ENCODE results near the gene TBX6. TPM values are rescaled to one million over a fixed set of nuclear protein-coding genes. Genes with fewer than 3 reads are reported as not detected.
"Not testable (repeated sequence)": the region's sequence is repeated elsewhere in the genome, so short reads cannot be mapped to it uniquely, and the experiment has no call there.

The TBX6 gene
- total RNA-seq, 4 donors from 2014 or later: 0.29 to 0.92 (median 0.67) TPM

GRCh38 chr16:30136971-30137605, 45.4 kb upstream of the TBX6 start:
- TF ChIP-seq, protein P1, sequence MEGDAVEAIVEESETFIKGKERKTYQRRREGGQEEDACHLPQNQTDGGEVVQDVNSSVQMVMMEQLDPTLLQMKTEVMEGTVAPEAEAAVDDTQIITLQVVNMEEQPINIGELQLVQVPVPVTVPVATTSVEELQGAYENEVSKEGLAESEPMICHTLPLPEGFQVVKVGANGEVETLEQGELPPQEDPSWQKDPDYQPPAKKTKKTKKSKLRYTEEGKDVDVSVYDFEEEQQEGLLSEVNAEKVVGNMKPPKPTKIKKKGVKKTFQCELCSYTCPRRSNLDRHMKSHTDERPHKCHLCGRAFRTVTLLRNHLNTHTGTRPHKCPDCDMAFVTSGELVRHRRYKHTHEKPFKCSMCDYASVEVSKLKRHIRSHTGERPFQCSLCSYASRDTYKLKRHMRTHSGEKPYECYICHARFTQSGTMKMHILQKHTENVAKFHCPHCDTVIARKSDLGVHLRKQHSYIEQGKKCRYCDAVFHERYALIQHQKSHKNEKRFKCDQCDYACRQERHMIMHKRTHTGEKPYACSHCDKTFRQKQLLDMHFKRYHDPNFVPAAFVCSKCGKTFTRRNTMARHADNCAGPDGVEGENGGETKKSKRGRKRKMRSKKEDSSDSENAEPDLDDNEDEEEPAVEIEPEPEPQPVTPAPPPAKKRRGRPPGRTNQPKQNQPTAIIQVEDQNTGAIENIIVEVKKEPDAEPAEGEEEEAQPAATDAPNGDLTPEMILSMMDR (IDR thresholded peaks at IDR 0.05 in 4 of 5, conservative IDR thresholded peaks at IDR 0.05 in 1 of 5): no peak
- TF ChIP-seq POLR2A (IDR thresholded peaks at IDR 0.05): no peak
- Histone ChIP-seq H3K27ac (no peak overlapping the region), H3K4me3 (no peak overlapping the region), H3K36me3 (no peaks in the 10 kb centered on the region), H3K27me3 (no peaks in the 10 kb centered on the region), H3K4me1 (no peaks in the 10 kb centered on the region), H3K9me3 (no peaks in the 10 kb centered on the region)
- ATAC-seq: no peak
- DNase-seq: no peak
- in situ Hi-C loops (cut with MboI; ENCODE audit: low sequenced_read_pairs in 4 of 4): no loop called here
- intact Hi-C loops (cut with DNase I; ENCODE audit: low total_unique reads): no loop called here

DNA sequence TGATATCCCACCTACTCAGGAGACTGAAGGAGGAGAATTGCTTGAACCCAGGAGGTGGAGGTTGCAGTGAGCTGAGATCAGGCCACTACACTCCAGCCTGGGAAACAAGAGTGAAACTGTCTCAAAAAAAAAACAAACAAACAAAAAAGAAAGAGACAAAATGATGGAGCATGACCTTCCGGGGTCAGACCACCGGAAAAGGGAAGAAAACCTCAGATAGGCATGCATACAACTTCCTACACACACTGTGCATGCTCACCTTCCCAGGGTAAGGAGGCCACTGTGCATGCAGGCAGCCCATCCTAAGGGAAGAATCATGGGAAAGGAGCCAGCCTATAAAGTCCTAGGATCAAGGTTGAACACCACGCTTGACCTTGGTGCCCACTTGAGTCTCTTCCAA, 40.9 kb upstream of the TBX6 start:
- DNase-seq (no peak), ATAC-seq (no peak)
- H3K4me1 ChIP-seq: no peaks in the 10 kb centered on the region
- in situ Hi-C loops (cut with MboI; ENCODE audit: low sequenced_read_pairs in 4 of 4) (no loop called here), intact Hi-C loops (cut with DNase I; ENCODE audit: low total_unique reads) (no loop called here)
- TF ChIP-seq, protein P1 (IDR thresholded peaks at IDR 0.05 in 4 of 5, conservative IDR thresholded peaks at IDR 0.05 in 1 of 5): no peak
- TF ChIP-seq POLR2A (IDR thresholded peaks at IDR 0.05): no peak
- no peaks in the 10 kb centered on the region for H3K36me3 ChIP-seq
- no peaks in the 10 kb centered on the region for H3K9me3 ChIP-seq
- no peak overlapping the region for H3K4me3 ChIP-seq
- H3K27me3 ChIP-seq: no peaks in the 10 kb centered on the region
- no peak overlapping the region for H3K27ac ChIP-seq

- TF ChIP-seq POLR2A (IDR thresholded peaks at IDR 0.05): no peak
- TF ChIP-seq, protein P1 (IDR thresholded peaks at IDR 0.05 in 4 of 5, conservative IDR thresholded peaks at IDR 0.05 in 1 of 5): no peak
- H3K27ac ChIP-seq: no peak overlapping the region
- ATAC-seq: no peak
- no peaks in the 10 kb centered on the region for H3K4me1 ChIP-seq
- H3K4me3 ChIP-seq: no peak overlapping the region
- H3K36me3 ChIP-seq: no peaks in the 10 kb centered on the region
- in situ Hi-C loops (cut with MboI; ENCODE audit: low sequenced_read_pairs in 4 of 4): no loop called here
- no peak for DNase-seq
- intact Hi-C loops (cut with DNase I; ENCODE audit: low total_unique reads): no loop called here
- no peaks in the 10 kb centered on the region for H3K27me3 ChIP-seq
- H3K9me3 ChIP-seq: no peaks in the 10 kb centered on the region
Measured at GRCh38 chr16:30131869-30132475, 40.2 kb upstream of the TBX6 start.

- H3K27me3 ChIP-seq: no peaks in the 10 kb centered on the region
- H3K4me1 ChIP-seq: peaks cover 0 to 7% of the 10 kb centered on the region in 2 donors
- ATAC-seq (no peak), DNase-seq (no peak)
- no peak for TF ChIP-seq POLR2A (IDR thresholded peaks at IDR 0.05)
- TF ChIP-seq, protein P1 (IDR thresholded peaks at IDR 0.05 in 4 of 5, conservative IDR thresholded peaks at IDR 0.05 in 1 of 5): no peak
- in situ Hi-C loops (cut with MboI; ENCODE audit: low sequenced_read_pairs in 4 of 4) (no loop called here), intact Hi-C loops (cut with DNase I; ENCODE audit: low total_unique reads) (no loop called here)
- no peaks in the 10 kb centered on the region for H3K9me3 ChIP-seq
- no peaks in the 10 kb centered on the region for H3K36me3 ChIP-seq
- H3K4me3 ChIP-seq: no peak overlapping the region
- H3K27ac ChIP-seq: no peak overlapping the region
Measured at GRCh38 chr16:30127993-30128392, 36.3 kb upstream of the TBX6 start.

GRCh38 chr16:30125690-30126089, 34.0 kb upstream of the TBX6 start:
- peaks cover 14 to 18% of the 10 kb centered on the region in 2 donors for H3K4me1 ChIP-seq
- H3K27me3 ChIP-seq; H3K36me3 ChIP-seq; H3K4me3 ChIP-seq; H3K9me3 ChIP-seq; DNase-seq; ATAC-seq; in situ Hi-C loops (cut with MboI; ENCODE audit: low sequenced_read_pairs in 4 of 4); H3K27ac ChIP-seq: not testable (repeated sequence)
- intact Hi-C loops (cut with DNase I; ENCODE audit: low total_unique reads): loop anchor here (1.0 kb wide), 1 partner anchor 64 kb away; no protein-coding TSS in a partner anchor
